ENCODE measurements around the gene ADGRG6. TPM values are rescaled to one million over a fixed set of nuclear protein-coding genes. Genes with fewer than 3 reads are reported as not detected.

ADGRG6 gene
- total and polyA plus RNA-seq, 2 donors (not counting 1 experiment from before 2014, with no cell fraction given): 0.03 TPM; not detected in 1

DNA sequence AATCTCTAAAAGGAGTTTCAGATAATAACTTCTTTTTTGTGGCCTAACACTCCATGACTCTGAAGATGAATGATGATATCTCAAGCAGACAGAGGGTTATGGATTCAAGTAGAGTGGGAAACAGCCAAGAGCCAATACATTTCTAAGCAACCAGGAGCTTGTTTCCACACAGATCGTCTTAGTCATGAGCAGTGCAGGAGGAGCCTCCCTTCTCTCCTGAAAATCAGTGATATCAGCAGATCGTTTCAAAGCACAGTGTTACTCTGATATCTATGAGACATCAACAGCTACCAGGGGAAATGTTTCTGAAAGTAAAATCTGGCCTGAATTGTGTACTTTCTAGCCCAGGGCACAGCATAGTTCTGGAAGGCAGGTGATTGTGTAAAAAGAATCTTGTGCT lies 11.5 kb downstream of the ADGRG6 start:
- Histone ChIP-seq H4K20me1 (ENCODE audit: control insufficient read depth, insufficient read depth, low read length, poor library complexity, severe bottlenecking) (no peaks in the 10 kb centered on the region), H3K4me1 (ENCODE audit: control insufficient read depth in 2 of 2, insufficient read depth in 2 of 2, low read length in 2 of 2) (no peaks in the 10 kb centered on the region), H3K9me3 (ENCODE audit: control extremely low read depth in 1 of 3, control insufficient read depth in 2 of 3, insufficient read depth in 1 of 3, low read length in 2 of 3) (no peaks in the 10 kb centered on the region), H2AFZ (ENCODE audit: insufficient read depth, low read depth, low read length, poor library complexity, severe bottlenecking) (no peak overlapping the region), H3K27ac (ENCODE audit: low read length in 2 of 2) (no peak overlapping the region), H3K79me2 (ENCODE audit: control insufficient read depth, insufficient read depth, low read length) (no peaks in the 10 kb centered on the region), H3K9ac (ENCODE audit: low read length) (no peak overlapping the region), H3K4me2 (replicated peaks; ENCODE audit: low read depth, low read length, poor library complexity, severe bottlenecking) (no peak overlapping the region), H3K27me3 (replicated peaks in 1 of 4; ENCODE audit: control extremely low read depth in 1 of 4, control insufficient read depth in 3 of 4, insufficient read depth in 4 of 4, low read length in 3 of 4) (no peaks in the 10 kb centered on the region), H3K4me3 (ENCODE audit: control extremely low read depth in 1 of 5, extremely low read depth in 1 of 5, insufficient read depth in 1 of 5, low read depth in 2 of 5, low read length in 4 of 5) (no peak overlapping the region), H3K36me3 (replicated peaks in 1 of 2; ENCODE audit: control extremely low read depth in 1 of 2, control insufficient read depth in 1 of 2, extremely low read depth in 1 of 2, insufficient read depth in 2 of 2, low read length in 1 of 2) (no peaks in the 10 kb centered on the region)
- intact Hi-C loops (cut with micrococcal nuclease): no loop called here
- WGBS (ENCODE audit: insufficient coverage): no CpG with 5 or more reads among the region's 2 CpGs
- Mint-ChIP-seq H3K27ac (no peak overlapping the region), H3K27me3 (peaks cover 3% of the 10 kb centered on the region), H3K4me3 (no peak overlapping the region), H3K4me1 (no peaks in the 10 kb centered on the region), H3K9me3 (ENCODE audit: insufficient read depth) (no peaks in the 10 kb centered on the region)
- CTCF ChIA-PET: no interaction called here
- POLR2A ChIA-PET: no interaction called here
- no peak for DNase-seq
- TF ChIP-seq, protein P1, sequence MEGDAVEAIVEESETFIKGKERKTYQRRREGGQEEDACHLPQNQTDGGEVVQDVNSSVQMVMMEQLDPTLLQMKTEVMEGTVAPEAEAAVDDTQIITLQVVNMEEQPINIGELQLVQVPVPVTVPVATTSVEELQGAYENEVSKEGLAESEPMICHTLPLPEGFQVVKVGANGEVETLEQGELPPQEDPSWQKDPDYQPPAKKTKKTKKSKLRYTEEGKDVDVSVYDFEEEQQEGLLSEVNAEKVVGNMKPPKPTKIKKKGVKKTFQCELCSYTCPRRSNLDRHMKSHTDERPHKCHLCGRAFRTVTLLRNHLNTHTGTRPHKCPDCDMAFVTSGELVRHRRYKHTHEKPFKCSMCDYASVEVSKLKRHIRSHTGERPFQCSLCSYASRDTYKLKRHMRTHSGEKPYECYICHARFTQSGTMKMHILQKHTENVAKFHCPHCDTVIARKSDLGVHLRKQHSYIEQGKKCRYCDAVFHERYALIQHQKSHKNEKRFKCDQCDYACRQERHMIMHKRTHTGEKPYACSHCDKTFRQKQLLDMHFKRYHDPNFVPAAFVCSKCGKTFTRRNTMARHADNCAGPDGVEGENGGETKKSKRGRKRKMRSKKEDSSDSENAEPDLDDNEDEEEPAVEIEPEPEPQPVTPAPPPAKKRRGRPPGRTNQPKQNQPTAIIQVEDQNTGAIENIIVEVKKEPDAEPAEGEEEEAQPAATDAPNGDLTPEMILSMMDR (IDR thresholded peaks at IDR 0.05): no peak
- TF ChIP-seq EZH2 (IDR thresholded peaks at IDR 0.05; ENCODE audit: borderline replicate concordance, insufficient read depth, low read depth, low read length, poor library complexity, severe bottlenecking): no peak
- no peak for ATAC-seq (ENCODE audit: low read depth)

DNA sequence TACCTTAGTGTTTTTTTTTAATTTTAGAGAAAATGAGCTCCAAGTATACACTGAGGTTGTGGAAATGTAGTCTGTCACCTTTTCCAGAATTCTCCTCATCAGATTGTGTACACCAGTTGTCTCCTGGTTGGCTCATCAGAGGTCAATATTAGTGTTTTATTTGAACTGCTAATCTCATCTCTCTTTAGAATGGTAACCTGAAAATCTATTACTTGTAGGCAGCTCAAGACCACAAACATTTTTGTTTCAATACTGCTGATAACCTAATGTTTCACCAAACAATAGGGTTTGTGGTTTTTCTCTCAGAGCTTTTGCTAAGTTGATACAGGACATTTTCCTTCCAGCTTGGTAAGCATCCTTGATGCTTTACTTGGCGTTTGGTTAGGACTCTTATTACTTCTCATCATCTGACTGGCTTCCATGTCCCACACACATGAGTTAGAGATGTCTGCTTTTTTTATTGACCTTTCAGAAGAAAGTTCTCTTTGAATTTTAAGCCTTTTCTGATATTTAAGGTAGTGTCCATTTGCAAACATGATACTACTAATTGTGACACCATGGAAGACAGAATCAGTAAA lies 15.1 kb downstream of the ADGRG6 start:
- no peaks in the 10 kb centered on the region for H3K4me1 Mint-ChIP-seq

More for the DNA sequence above, 15.1 kb downstream of the ADGRG6 start:
- no peak overlapping the region for H3K27ac ChIP-seq (ENCODE audit: low read length in 2 of 2)
- H3K9ac ChIP-seq (ENCODE audit: low read length): no peak overlapping the region
- no peak overlapping the region for H3K4me2 ChIP-seq (replicated peaks; ENCODE audit: low read depth, low read length, poor library complexity, severe bottlenecking)
- Mint-ChIP-seq H3K27me3 (no peaks in the 10 kb centered on the region), H3K4me3 (no peak overlapping the region), H3K9me3 (ENCODE audit: insufficient read depth) (no peaks in the 10 kb centered on the region), H3K27ac (no peak overlapping the region)
- H3K9me3 ChIP-seq (ENCODE audit: control extremely low read depth in 1 of 3, control insufficient read depth in 2 of 3, insufficient read depth in 1 of 3, low read length in 2 of 3): no peaks in the 10 kb centered on the region
- no peak for TF ChIP-seq EZH2 (IDR thresholded peaks at IDR 0.05; ENCODE audit: borderline replicate concordance, insufficient read depth, low read depth, low read length, poor library complexity, severe bottlenecking)
- TF ChIP-seq, protein P1 (IDR thresholded peaks at IDR 0.05): no peak
- no peaks in the 10 kb centered on the region for H3K36me3 ChIP-seq (replicated peaks in 1 of 2; ENCODE audit: control extremely low read depth in 1 of 2, control insufficient read depth in 1 of 2, extremely low read depth in 1 of 2, insufficient read depth in 2 of 2, low read length in 1 of 2)
- no CpG with 5 or more reads among the region's 1 CpG for WGBS (ENCODE audit: insufficient coverage)
- H3K4me3 ChIP-seq (ENCODE audit: control extremely low read depth in 1 of 5, extremely low read depth in 1 of 5, insufficient read depth in 1 of 5, low read depth in 2 of 5, low read length in 4 of 5): no peak overlapping the region
- intact Hi-C loops (cut with micrococcal nuclease): no loop called here
- H2AFZ ChIP-seq (ENCODE audit: insufficient read depth, low read depth, low read length, poor library complexity, severe bottlenecking): no peak overlapping the region
- DNase-seq (no peak), ATAC-seq (ENCODE audit: low read depth) (no peak)
- H3K4me1 ChIP-seq (ENCODE audit: control insufficient read depth in 2 of 2, insufficient read depth in 2 of 2, low read length in 2 of 2): no peaks in the 10 kb centered on the region
- H3K27me3 ChIP-seq (replicated peaks in 1 of 4; ENCODE audit: control extremely low read depth in 1 of 4, control insufficient read depth in 3 of 4, insufficient read depth in 4 of 4, low read length in 3 of 4): no peaks in the 10 kb centered on the region
- no peaks in the 10 kb centered on the region for H4K20me1 ChIP-seq (ENCODE audit: control insufficient read depth, insufficient read depth, low read length, poor library complexity, severe bottlenecking)
- no peaks in the 10 kb centered on the region for H3K79me2 ChIP-seq (ENCODE audit: control insufficient read depth, insufficient read depth, low read length)
- ChIA-PET POLR2A (no interaction called here), CTCF (no interaction called here)

All from B cell (primary cell).